Tibial artery (tissue), 4 donors: ENCODE data around the gene COL4A6.

Experiments
- DNase-seq, 2 donors: peaks; one replicate each; pipeline ENCODE4 v3.0.0-alpha.2; 2019
- H3K27ac ChIP-seq, 2 donors: fragments of 200-600 bp; sonication (generic) in 1 of 2; 1 replicate in 1 of 2; 2 replicates in 1 of 2; pipeline ENCODE4 v1.5.1; 2018 to 2019; ENCODE audit warnings: mild to moderate bottlenecking in 1 of 2
- H3K27me3 ChIP-seq, 2 donors: fragments of 200-600 bp; sonication (generic) in 1 of 2; one replicate each; pipeline versions ENCODE4 v1.5.1 to v1.6.0; 2016 to 2019
- H3K36me3 ChIP-seq, 3 donors: fragments of 200-600 bp; sonication (generic) in 2 of 3; one replicate each; pipeline ENCODE4 v1.5.1; 2016 to 2019; ENCODE audit warnings: mild to moderate bottlenecking in 2 of 3
- H3K4me1 ChIP-seq, 4 donors: fragments of 200-600 bp; sonication (generic) in 2 of 4; 1 replicate in 3 of 4; 2 replicates in 1 of 4; pipeline ENCODE4 v1.5.1; 2016 to 2019
- H3K4me3 ChIP-seq, 2 donors: fragments of 200-600 bp; sonication (generic) in 1 of 2; 1 replicate in 1 of 2; 2 replicates in 1 of 2; pipeline ENCODE4 v1.5.1; 2018 to 2019; ENCODE audit warnings: mild to moderate bottlenecking in 2 of 2
- H3K9me3 ChIP-seq, 3 donors: fragments of 200-600 bp; sonication (generic) in 1 of 3; one replicate each; pipeline ENCODE4 v1.5.1; 2016 to 2019
- CTCF ChIP-seq, 2 experiments: fragments of 200-600 bp in 1 of 2; fragments of 450-650 bp in 1 of 2; IDR thresholded peaks; one replicate each; pipeline ENCODE4 v1.5.1; 2017 to 2019; ENCODE audit warnings: antibody characterized with exemption in 2 of 2, mild to moderate bottlenecking in 1 of 2, moderate library complexity in 1 of 2
- intact Hi-C: fragments of 100-400 bp; cut with DNase I; formaldehyde crosslinking; loops from one replicate; pipeline ENCODE4 v1.15.0; 2023; ENCODE audit warnings: low total_unique reads

COL4A6 gene

GRCh38 chrX:108344216-108344615 lies 94.0 kb downstream of the COL4A6 start:
- Histone ChIP-seq H3K27ac (peak overlapping the region; percentile 28 to 54), H3K36me3 (no peaks in the 10 kb centered on the region), H3K4me3 (no peak overlapping the region), H3K27me3 (no peaks in the 10 kb centered on the region), H3K9me3 (no peaks in the 10 kb centered on the region), H3K4me1 (peaks cover 0 to 26% (median 0%) of the 10 kb centered on the region in 4 donors)
- intact Hi-C loops: no loop called here
- no peak for TF ChIP-seq CTCF (IDR thresholded peaks at IDR 0.05)
- DNase-seq: no peak

GRCh38 chrX:108341947-108342346 lies 96.3 kb downstream of the COL4A6 start:
- DNase-seq: no peak
- Histone ChIP-seq H3K36me3 (no peaks in the 10 kb centered on the region), H3K27me3 (no peaks in the 10 kb centered on the region), H3K27ac (no peak overlapping the region), H3K9me3 (no peaks in the 10 kb centered on the region), H3K4me3 (no peak overlapping the region), H3K4me1 (peaks cover 0 to 19% (median 0%) of the 10 kb centered on the region in 4 donors)
- intact Hi-C loops: no loop called here
- TF ChIP-seq CTCF (IDR thresholded peaks at IDR 0.05): no peak

- no peak for TF ChIP-seq CTCF (IDR thresholded peaks at IDR 0.05)
- DNase-seq: no peak
These were observed 105.9 kb downstream of the COL4A6 start for GRCh38 chrX:108332281-108332680.

GRCh38 chrX:108331126-108331909 lies 106.9 kb downstream of the COL4A6 start:
- Histone ChIP-seq H3K4me1 (no peaks in the 10 kb centered on the region), H3K4me3 (no peak overlapping the region), H3K9me3 (no peaks in the 10 kb centered on the region), H3K36me3 (no peaks in the 10 kb centered on the region), H3K27me3 (no peaks in the 10 kb centered on the region), H3K27ac (no peak overlapping the region)
- DNase-seq: no peak
- TF ChIP-seq CTCF (IDR thresholded peaks at IDR 0.05): no peak
- intact Hi-C loops: no loop called here

More at GRCh38 chrX:108332281-108332680, 105.9 kb downstream of the COL4A6 start:
- intact Hi-C loops: no loop called here
- Histone ChIP-seq H3K36me3 (no peaks in the 10 kb centered on the region), H3K9me3 (no peaks in the 10 kb centered on the region), H3K27ac (no peak overlapping the region), H3K4me1 (no peaks in the 10 kb centered on the region), H3K4me3 (no peak overlapping the region), H3K27me3 (no peaks in the 10 kb centered on the region)

- Histone ChIP-seq H3K27me3 (no peaks in the 10 kb centered on the region), H3K27ac (peak overlapping the region in 1 of 2 donors; percentile 58), H3K4me3 (no peak overlapping the region), H3K36me3 (no peaks in the 10 kb centered on the region), H3K9me3 (no peaks in the 10 kb centered on the region), H3K4me1 (peaks cover 0 to 8% (median 0%) of the 10 kb centered on the region in 4 donors)
- no peak for DNase-seq
- TF ChIP-seq CTCF (IDR thresholded peaks at IDR 0.05): no peak
- intact Hi-C loops: no loop called here
These were observed 114.5 kb downstream of the COL4A6 start for GRCh38 chrX:108323751-108324150.
